ENCODE results near the gene MSI2.

The MSI2 gene

DNA sequence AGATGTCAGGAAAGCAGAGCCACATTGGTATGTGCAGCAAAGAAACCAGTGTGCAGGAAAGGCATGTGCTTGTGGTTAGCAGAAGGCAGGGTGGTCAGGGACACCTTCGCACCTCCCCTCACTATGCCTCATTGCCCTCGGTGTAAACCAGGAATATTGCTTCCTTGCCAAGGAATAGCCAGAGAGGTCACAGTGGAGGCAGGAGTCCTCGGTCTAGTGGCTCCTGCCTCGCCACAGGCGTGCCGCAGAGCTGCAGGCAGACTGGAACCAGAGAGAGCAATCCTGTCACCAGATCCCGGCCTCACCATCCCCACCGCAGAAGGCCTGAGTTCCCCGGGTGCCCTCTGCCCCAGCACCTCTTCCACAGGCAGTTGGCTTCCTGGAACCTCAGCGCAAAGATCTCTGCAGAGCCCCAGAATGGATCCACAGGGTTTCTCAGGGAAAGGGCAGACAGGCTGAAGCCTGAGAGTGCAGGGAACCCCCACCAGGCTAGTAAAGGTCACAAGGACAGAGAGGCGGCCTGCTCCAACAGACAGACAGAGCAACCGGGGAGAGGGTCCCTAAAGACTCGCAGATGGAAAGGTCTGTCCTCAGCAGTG lies 467.2 kb downstream of the MSI2 start:
- DNase-seq (ENCODE audit: low read depth), result no peak

DNA sequence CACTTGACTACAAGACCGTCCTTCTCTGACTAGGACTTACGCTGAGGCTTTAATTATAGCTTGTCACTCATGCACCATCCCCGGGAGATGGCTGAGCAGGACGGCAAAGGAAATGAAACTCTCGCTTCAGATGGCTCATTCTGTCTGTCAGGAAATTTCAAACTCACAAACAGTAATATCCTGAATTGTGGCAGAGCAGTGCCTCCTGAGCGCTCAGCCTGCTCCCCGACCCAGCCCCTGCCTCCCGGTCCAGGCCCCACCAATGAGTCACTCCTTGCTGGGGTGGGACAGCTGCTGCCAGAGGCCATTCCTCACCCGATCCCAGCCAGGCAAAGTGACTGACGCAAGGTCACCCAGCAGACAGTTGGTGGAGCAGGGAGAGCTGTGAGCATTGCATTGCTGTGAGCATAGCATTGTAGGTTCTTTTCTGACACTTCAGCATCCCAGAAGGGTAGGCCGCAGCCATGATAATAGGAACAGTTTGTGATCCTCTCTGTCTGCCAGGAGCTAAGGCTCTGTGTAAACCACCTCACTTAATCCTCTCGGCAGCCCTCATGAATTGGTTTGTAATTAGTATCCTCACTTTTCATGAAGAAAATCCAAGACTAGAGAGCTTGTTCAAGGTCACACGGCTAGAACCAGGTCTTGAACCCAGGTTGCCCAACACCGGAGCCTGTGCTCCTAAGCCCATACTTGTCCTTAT lies 467.9 kb downstream of the MSI2 start:
- no peak for DNase-seq (ENCODE audit: low read depth)

DNA sequence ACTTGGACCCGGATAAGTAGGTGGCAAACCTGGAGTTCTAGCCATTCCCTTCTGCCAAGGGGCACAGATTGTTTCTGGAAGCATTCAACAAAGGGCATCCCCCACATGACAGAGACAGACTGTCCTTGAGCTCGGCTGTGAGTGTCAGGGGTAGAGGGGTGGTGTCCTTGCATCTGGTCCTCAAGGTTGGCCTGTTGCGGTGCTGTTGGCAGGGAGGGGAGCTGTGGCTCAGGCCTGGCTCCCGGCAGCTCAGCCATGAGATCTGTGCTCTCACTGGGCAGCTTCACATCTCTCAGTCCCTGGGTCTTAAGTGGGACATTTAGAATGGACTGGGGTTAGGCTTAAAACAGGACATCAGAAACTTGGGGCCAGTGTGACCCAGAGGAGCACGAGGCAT lies 468.4 kb downstream of the MSI2 start:
- no peak for DNase-seq (ENCODE audit: low read depth)

DNA sequence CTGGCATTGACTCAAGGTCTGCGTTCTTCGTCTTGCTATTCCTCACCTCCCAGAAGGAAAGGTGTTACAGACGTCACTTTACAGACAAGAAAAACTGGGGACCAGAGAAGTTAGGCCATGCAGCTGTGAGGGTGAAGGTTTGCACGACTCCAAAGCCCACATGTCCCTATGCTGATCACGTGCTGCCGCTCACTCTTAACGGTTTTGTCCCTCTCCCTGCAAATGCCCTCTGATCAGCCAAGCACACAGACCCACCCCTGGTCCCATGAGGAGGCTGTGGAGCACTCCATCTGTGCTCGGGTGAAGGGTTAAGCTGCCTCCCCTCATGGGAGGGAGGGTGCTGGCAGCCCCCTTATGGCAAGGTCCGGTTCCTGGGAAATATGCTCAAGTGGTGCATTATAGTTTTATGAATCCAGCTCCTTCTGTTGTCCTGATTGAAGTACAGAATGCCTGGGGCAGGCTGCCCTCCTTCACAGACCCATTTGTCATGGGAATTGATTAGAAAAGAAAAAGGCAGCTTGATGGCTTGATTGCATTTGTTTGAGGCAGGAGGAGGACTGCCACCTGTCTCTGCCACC lies 470.0 kb downstream of the MSI2 start:
- DNase-seq (ENCODE audit: low read depth), result no peak

DNA sequence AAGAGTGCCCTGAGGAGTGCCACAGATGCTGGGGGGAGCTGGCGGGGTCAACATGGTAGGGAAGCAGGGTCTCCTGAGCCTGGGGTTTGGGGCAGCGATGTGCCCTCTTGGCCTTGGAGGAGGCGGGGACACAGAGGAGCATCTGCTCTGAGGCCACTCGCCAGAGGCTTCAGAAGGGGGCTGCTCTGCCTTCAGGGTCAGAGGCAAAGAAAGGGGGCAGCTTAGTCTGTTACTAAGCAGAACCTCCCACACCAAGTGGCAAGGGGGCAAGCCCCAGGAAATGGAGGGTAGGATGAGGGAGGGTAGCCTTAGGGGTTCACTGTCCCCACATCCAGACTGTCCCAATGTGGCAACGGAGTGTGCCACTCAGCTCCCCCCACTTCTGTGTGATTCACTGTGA lies 470.5 kb downstream of the MSI2 start:
- DNase-seq (ENCODE audit: low read depth), result no peak

DNA sequence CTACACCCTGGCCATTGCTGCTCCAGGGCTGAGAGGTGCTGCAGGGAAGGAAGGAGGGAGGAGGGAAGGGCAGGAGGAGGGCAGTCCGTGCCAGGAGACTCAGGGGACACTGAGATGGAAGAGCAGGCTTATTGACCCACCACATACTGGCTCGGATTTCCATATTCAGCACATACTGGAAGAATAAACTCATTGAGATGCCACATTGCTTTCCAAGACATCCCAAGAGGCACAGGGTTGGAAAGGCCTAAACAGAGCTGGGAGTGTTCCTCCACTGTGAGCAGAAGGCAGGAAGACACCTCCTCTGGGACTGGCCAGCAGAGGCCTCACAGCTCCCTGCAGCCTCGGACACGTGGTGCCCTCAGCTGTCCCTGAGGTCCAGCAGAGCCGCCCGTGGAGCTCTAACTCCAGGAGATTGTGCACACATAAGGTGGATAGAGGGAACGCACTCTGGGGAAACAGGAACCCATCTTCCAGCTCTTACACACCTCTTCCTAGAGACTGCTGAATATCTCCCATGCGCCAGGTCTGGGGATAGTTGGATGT lies 471.4 kb downstream of the MSI2 start:
- DNase-seq (ENCODE audit: low read depth), result no peak

DNA sequence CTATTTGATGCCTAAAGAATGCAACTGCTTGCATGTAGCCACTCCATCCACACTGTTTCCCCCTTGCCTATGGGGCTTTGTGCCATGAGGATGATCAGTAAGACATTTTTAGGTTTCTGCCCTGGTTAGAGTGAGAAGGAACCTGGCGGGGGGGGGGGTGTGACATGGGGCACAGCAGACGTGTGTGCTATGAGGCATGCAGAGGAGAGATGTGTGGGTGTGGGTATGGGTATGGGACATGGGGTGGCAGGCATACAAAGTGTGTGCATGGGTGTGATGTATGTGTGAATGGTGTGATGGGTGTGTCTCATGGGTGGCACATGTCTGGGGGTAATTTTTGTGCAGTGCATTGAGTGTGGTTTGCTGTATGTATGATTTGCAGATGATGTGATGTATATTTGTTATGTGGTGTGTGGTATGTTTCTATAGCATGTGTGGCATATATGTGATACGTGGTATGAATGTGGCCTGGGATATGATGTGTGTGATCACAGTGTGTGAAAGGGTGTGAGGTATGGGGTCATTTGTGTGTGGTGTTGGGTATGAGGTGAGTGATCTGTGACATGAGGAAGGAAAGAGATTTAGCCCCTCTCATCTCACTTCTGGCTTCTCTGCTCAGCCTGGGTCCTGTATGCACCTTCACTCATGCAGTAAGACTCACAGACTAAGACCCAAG lies 473.8 kb downstream of the MSI2 start:
- DNase-seq (ENCODE audit: low read depth), result no peak

DNA sequence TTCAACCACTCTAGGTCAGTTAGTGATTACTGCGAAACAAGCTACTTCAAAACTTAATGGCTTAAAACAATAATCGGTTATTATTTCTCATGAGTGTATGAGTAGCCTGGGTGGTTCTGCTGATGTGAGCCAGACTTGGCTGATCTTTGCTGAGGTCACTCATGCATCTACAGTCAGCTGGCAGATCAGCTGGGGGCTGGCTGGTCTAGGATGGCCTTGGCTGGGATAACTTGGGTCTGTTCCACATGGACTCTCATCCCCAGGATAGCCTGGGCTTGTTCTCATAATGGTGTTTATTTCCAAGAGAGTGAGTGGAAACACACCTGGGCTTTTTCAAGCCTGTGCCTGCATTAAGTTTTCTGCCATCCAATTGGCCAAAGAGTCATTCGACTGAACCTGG lies 475.7 kb downstream of the MSI2 start:
- no peak for DNase-seq (ENCODE audit: low read depth)

DNA sequence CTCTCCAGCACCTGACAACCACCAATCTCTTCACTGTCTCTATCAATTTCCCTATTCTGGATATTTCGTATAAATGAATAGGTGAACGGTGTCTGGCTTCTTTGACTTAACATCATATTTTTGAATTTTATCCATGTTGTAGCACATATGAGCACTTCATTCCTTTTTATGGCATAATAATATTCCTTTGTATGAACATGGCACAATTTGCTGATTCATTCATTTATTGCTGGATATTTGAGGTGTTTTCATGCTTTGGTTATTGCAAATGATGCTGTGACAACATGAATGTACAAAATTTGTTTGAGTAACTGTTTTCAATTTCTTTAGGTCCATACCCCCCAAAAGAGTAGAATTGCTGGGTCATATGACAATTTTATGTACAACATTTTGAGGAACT lies 476.8 kb downstream of the MSI2 start:
- no peak for DNase-seq (ENCODE audit: low read depth)

Measured in stimulated activated CD4-positive, alpha-beta T cell treated with anti-CD3 and anti-CD28 coated beads, Interleukin-2, amount 100 ng/mL, for 4 hours (primary cell).